Fibroblast of mammary gland (primary cell): ENCODE measurements around the gene ITGA7.

ENCODE experiments used
- DNase-seq: peaks from one replicate; pipeline ENCODE4 v3.0.0-alpha.2; 2010; ENCODE audit warnings: low read depth
- H3K4me3 ChIP-seq: 2 replicates; pipeline ENCODE4 v1.5.1; 2011; ENCODE audit warnings: low read depth, mild to moderate bottlenecking, low read length, moderate library complexity; ENCODE audit not compliant: control insufficient read depth
- CTCF ChIP-seq: conservative IDR thresholded peaks from 2 replicates; pipeline ENCODE4 v1.5.1; 2011; ENCODE audit warnings: low read depth, low read length, inconsistent platforms; ENCODE audit not compliant: control insufficient read depth, insufficient read depth

The ITGA7 gene

GRCh38 chr12:55727643-55728185, 20.0 kb upstream of the ITGA7 start:
- TF ChIP-seq CTCF = no peak
- no peak for DNase-seq

GRCh38 chr12:55726971-55727370, 19.3 kb upstream of the ITGA7 start:
- no peak for TF ChIP-seq CTCF
- no peak for DNase-seq
- H3K4me3 ChIP-seq = peak overlapping the region; percentile 94

More at GRCh38 chr12:55727643-55728185, 20.0 kb upstream of the ITGA7 start:
- H3K4me3 ChIP-seq = peak overlapping the region; percentile 94

GRCh38 chr12:55725556-55725955, 17.9 kb upstream of the ITGA7 start:
- peak overlapping the region; percentile 4 for H3K4me3 ChIP-seq
- TF ChIP-seq CTCF = no peak
- DNase-seq = no peak

GRCh38 chr12:55724940-55725309, 17.2 kb upstream of the ITGA7 start:
- DNase-seq = no peak
- TF ChIP-seq CTCF = no peak
- no peak overlapping the region for H3K4me3 ChIP-seq

GRCh38 chr12:55724226-55724939, 16.7 kb upstream of the ITGA7 start:
- TF ChIP-seq CTCF = peak; percentile 70
- DNase-seq = peak; percentile 81
- H3K4me3 ChIP-seq = no peak overlapping the region

- no peak for TF ChIP-seq CTCF
- no peak overlapping the region for H3K4me3 ChIP-seq
- DNase-seq = no peak
These were observed 16.0 kb upstream of the ITGA7 start for GRCh38 chr12:55723516-55724225.

- H3K4me3 ChIP-seq = no peak overlapping the region
- TF ChIP-seq CTCF = no peak
- DNase-seq = no peak
These were observed 15.2 kb upstream of the ITGA7 start for GRCh38 chr12:55722948-55723347.
